ELF-1 (cell line): ENCODE results near the gene ADAM19.

Experiments used
- DNase-seq: peaks from one replicate; pipeline ENCODE4 v3.0.0-alpha.2; 2016; ENCODE audit warnings: low read depth, low spot score

Gene ADAM19

DNA sequence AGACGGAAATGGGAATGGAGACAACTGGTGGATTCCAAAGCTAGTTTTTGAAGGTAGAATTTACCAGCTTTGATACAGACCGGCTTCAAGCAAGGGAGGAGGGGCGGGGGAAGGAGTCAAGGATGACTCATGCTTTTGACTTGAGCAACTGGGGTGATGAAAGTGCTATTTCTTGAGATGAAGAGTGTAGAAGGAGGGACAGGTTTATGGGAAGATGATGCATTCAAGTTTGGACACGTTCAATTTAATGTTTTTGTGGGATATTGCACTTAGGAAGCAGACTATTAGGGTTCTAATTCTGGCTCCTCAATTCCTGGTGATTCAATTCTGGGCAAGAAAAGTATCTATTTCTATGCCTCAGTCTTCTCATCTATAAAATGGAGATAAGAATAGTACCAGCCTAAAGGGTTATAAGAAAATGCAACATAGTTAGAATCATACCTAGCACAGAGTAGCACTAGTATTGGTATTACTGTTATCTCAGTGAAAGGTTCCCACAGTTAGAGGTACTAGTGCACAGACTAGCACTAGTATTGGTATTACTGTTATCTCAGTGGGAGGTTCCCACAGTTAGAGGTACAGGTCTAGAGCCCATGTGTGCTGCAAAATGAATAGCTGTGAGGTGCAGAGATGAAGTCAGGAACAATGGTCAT lies 110.9 kb downstream of the ADAM19 start:
- DNase-seq: peak; percentile 53

- DNase-seq: no peak
These were observed 111.7 kb downstream of the ADAM19 start for GRCh38 chr5:157463621-157464518.

- no peak for DNase-seq
These were observed 112.5 kb downstream of the ADAM19 start for GRCh38 chr5:157463081-157463480.

DNA sequence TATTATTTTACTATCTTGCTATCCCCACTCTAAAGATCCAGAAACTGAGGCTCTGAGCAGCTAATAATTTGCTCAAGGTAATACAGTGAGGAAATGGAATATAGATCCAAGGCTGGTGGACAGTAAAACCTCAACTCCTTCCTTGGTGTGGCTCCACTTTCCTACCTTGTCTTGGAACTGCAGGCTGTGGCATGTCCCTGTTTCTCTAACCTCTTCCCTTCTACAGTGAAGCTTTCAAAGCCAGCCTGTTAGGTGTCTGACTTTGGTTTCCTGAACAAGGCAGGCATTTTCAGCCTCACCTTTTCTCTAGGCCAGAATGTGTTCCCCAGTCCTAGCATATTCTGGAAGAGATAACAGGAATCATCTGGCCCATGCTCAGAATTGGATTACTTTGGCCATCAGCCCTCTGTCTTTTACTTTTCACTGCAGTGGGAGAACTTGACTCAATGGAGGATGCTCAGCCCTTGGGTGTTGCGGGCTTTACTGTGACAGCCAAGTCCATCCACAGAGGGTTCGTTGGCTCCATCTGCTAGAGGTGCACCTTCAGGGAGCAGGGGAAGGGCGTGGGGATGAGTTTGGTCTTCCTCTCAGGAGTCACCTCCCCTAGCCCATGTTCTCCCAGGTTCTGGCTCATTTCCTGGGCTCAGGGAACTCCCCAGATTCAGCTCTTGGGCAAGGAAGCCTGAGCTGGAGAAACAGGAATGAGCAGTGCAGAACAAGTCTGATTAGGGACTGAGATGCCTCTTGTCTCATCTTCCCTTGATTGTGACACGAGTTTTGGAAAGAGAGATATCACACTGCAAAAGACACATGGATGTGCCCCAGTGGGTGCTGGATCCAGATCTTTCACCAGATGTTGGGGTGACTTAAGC lies 114.4 kb downstream of the ADAM19 start:
- no peak for DNase-seq

- no peak for DNase-seq
These were observed 115.6 kb downstream of the ADAM19 start, which contains the start of gene NIPAL4 for GRCh38 chr5:157459715-157460599. Gene NIPAL4 (plus strand): TSS chr5:157460213. CDS start chr5:157460321, 108 bp downstream.

GRCh38 chr5:157458835-157459234 lies 116.7 kb downstream of the ADAM19 start:
- no peak for DNase-seq

DNA sequence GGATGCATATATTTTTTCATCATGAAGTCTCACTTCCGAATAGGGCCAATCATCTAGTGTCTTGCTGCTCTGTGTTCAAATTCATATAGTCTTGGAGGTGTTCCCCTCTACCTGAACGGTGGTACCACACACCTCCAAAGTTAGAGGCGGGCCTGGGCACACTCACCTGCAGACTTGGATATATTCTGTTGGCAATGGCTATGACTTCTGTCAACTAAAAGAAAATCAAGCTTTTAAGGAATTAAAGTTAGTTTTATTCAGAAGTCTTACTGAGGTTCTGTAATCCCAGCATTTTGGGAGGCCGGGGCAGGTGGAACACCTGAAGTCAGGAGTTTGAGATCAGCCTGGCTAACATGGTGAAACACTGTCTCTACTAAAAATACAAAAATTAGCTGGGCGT lies 118.2 kb downstream of the ADAM19 start:
- no peak for DNase-seq

GRCh38 chr5:157456301-157456700 lies 119.3 kb downstream of the ADAM19 start:
- no peak for DNase-seq

GRCh38 chr5:157455057-157455456 lies 120.5 kb downstream of the ADAM19 start:
- DNase-seq: no peak

DNA sequence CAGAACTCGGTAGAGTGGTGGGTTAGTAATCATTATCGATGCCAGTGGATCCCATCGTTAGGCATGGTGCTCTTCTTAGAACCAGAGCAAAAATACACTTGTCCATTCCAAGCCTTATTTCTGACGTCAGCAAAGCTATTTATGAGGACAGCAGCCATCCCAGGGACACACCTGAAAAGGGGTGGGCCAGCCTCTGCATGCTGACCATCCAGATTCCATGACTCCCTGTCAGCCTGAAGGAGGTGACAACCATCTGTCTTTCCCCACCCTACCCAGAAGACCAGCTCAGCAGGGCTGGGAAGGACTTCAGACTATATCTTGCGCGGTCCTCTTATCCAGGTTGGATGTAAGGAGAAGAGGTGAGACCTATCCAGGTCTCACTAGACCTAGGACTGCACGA lies 121.3 kb downstream of the ADAM19 start:
- DNase-seq: no peak

DNA sequence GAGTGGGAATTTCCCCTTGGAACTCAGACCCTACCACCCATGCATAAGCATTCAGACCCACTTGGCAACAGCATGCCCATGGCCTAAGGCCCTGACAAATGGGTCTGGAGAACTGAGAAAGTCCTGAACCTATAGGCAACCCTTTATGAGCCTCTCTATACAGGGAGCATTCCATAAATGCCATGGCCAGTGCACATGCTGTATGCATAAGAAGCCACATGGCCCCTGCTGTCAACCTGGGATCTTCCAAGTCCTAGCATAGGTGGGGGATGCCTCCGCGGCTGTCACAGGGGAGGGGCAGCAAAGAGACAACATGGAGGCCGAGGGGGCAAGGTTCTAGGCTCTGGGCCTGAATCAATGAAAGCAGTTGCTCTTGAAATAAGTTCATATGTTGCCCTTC lies 123.8 kb downstream of the ADAM19 start:
- no peak for DNase-seq

DNA sequence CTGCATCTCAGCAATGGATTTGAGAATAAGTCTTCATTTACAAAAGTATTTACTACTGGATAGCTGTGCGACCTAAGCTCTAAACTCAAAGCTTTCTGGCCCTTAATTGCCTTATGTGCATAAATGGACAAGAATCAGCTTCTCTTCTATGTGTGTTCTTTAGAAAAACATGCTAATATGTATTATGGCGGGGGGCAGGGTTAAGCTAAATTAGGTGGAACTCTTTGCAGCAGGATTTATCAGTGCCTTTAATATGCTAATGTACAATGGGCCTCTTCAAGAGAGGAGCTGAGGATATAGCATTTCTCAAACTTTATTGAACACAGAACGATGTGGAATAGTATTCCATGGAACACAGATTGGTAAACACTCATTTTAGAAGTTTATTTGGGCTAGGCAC lies 125.6 kb downstream of the ADAM19 start:
- no peak for DNase-seq

DNA sequence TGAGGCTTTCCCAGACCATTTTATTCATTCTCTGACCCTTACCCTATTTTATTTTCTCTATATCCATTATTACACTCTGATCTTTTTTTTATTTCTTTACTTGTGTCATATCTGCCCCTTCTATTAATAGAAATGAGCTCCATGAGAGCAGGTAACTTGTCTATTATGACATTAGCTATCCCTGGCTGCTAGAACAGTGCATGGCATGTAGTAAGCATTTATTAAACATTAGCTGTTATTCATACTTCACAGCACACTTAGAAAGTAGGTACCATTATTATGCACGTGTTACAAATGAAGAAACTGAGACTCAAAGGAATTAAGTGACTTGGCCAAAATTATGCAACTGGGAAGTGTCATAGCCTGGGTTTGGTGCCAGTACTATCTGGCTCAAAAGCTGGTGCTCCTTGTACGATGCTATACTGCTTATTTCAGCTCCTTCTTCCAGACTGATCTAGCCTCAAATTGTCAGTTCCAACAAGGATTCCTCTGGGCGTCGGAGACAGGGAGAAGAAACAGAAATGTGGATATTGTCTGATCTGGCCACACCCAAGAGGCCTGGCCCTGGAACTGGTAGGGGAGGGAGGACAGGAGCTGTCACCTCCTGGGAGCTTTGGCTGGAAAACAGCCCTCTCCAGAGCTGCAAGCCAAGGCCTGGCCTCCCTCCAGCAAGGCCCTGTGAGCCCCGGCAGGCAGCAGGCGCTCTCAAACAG lies 126.4 kb downstream of the ADAM19 start:
- peak; percentile 45 for DNase-seq

DNA sequence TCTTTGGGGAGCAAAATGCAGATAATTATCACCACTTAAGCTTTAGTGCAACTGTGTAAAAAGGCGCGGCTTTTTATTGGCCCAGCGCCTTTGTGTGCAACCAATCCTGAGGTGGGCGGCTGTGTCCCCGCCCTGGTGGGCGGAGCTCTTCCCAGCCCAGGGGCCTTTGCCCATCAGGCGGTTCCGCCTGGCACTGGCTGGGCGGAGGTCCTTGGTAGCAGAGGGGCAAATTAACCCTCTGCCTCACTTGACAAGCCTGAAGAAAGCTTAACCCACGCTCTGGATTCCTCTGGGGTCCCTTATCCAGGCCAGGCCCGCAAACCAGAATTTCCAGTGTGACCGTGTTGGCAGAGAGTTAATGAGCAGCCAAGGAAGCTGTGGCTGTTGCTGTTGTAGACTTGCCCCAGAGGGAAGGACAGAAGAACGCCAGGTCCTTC lies 128.4 kb downstream of the ADAM19 start:
- peak; percentile 73 for DNase-seq

DNA sequence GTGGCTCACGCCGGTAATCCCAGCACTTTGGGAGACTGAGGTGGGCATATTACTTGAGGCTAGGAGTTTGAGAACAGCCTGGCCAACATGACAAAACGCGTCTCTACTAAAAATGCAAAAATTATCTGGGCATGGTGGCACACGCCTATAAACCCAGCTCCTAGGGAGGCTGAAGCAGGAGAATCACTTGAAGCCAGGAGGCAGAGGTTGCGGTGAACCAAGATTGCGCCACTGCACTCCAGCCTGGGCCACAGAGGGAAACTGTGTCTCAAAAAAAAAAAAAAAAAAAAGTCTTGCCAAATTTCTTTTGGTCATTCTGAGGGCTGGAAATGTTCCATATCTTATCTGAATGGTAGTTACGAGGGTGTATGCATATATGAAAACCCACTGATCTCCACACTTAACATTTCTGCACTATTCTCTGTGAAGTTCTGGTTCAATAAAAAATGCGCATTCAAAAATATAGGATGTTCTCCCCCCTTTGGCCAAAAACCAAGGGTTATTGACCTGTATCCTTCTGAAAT lies 129.1 kb downstream of the ADAM19 start:
- no peak for DNase-seq

- no peak for DNase-seq
These were observed 129.7 kb downstream of the ADAM19 start for GRCh38 chr5:157445745-157446411.

DNA sequence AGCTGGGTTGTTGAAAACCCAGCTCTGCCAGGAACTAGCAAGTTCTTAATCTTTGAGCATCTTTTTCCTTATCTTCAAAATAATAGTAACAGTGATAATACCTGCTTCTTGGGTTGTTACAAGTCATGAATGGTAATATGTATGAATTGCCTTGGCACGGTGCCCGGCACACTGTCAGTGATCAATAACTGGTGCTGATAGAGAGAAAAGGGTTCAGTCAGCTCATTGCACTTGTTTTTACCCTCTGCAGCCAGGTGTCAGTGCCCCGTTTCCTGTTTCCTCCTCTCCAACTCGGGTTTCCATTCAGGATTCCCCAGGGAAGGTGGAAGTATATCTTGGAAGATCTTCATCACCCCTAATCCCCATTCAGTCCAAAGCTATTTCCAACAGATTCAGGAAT lies 131.4 kb downstream of the ADAM19 start:
- DNase-seq: no peak

- no peak for DNase-seq
These were observed 132.5 kb downstream of the ADAM19 start for GRCh38 chr5:157443041-157443549.

GRCh38 chr5:157434096-157434495 lies 141.5 kb downstream of the ADAM19 start:
- DNase-seq: no peak
